MV-4-11 (cell line): ENCODE results near the gene SNTN.

ENCODE experiments used
- DNase-seq: peaks from one replicate; lab custom pipeline; 2025; lab: John Stamatoyannopoulos, UW

Gene SNTN

DNA sequence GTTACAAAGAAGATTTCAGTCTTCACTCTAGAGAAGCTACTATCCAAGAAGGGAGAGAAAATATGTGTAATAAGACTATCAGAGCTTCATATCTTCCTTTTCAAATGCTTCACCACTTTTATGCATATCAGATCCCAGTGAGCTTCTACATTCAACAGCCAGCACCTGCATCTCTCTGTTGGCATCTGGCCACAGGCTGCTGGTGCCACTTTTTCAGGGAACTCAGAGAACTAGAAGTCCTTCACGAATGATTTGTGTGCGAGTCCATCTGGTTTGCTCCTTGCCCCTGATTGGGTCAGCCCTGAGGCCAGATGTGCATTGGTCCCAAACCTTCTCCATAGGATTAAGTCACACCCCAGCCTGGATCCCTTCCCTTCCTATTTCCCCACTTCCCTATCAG is 22.1 kb downstream of the SNTN start:
- no peak for DNase-seq

DNA sequence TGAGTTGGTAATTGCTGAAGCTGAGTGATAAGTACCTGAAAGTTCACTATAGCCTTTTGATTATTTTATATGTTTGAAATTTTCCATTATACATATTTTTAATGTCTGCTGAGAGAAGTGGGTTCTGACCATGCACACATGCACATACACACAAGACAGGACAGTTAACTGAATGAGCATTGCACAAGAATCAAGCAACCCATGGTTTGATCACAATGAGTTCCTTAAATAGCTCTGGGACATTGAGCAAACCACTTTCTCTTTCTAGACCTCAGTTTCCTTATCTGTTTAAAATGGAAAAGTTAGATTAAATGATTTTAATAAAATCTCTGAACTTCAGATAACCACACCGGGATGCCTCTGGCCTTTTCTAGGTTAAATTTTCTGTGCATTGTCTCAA is 26.7 kb downstream of the SNTN start:
- peak; percentile 96 for DNase-seq

DNA sequence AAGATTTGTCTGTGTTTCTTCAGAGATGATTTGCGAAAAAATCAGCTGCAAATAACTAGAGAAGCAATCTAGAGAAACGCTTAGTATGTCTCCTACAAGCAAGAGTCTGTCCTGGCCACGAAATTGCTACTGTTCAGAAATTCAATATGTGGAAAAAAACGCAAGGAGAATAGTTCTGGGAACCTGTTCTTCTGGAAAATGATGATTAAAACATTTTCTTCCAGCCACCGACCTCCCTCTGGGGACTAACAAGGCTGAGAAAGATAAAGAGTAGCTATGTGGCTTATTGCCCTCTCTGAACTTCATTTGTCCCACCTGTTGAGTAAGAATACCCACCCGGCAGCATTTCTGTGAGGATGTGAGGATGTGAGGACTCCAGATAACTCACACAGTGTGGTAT is 31.6 kb downstream of the SNTN start:
- no peak for DNase-seq

DNA sequence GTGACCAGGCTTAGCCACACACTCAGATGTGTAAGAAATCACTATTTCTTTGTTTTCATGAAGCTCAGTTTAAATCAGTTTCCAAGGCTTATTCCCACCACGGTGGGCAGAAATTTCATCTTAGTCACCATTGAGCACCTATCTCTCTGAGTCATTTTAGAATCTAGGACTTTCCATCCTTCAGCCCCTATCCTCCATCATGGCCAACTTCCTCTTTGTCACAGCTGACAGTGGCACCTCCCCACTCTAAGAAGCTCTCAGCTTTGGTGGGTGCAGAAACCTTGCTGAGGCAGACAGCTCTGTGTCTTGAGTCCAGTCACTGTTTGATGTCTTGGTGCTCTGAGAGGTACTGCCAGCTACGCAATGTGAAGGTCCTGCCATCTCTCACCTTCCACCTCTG is 32.9 kb downstream of the SNTN start:
- DNase-seq = peak; percentile 68

DNA sequence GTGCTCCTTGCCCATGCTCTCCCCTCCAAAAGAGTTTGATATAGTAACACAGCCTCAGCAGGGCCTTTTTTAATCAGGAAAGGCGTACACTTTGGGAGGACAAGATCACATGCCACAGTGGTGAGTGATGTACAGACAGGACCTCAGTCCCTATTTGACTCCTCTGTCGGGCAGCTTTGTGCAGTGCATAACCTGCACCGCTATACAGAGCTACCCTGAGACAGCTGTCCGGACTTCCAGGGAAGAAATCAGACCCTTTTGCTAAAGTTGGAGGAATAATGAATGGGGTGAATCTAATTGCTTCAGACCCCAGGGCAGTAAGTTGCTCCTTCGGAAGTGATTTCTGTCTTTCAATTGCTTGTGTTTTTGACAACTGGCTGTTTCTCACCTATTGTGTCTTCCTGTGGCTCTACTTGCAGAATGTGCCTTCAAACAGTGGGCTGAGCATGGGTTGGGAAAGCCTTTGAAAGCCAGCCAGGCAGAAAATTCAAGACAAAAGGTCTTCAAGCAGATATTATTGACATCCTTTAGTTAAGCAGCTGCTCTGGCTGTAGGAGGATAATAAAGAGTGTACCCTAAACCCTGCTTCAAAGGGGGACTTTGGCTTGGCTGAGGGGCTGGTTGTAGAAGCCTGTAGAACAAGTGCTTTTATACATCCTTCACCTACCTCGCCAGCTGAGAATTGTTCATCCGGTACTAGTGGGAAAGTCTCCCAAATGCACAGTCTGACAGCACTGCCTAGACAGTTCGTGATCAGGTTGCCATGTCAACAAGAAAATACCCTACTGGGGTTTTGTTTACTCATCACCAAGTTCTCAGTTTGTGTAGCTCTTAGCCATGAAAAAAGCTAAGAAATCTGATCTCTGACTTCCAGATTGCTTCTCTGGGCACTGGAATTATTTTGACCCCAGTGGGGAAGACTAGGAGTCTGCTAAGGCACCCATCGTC is 35.1 kb downstream of the SNTN start:
- DNase-seq = no peak

DNA sequence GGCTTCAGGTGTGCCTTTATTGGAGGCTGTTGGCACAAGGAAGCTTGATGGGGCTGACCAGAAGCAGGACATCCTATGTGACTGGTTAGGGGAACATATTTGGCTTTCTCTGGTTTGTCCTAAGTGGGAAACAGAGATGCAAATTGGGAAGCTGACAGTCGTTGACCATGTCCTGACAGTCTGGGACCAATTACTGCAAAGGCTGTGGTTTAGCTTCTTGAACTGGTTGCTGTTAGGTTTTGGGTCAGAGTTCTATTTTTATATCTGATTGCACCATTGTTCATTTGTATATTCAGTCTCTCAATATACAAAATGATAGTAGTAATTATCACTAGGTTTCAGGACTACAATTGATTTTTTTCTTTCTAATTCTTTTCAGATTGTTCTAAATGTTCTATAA is 36.8 kb downstream of the SNTN start:
- peak; percentile 87 for DNase-seq

DNA sequence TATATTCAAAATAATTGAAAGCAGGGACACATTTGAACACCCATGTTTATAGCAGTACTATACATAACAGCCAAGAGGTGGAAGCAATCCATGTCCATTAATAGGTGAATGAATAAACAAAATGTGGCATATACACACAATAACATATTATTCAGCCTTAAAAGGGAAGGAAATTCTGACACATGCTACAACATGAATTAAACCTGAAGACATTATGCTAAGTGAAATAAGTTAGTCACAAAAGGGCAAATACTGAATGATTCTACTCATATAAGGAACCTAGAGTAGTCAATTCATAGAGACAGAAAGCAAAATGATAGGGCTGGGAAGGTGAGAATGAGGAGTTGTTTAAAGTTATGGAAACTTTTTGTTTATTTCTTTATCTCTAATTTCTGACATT is 40.9 kb downstream of the SNTN start:
- no peak for DNase-seq

DNA sequence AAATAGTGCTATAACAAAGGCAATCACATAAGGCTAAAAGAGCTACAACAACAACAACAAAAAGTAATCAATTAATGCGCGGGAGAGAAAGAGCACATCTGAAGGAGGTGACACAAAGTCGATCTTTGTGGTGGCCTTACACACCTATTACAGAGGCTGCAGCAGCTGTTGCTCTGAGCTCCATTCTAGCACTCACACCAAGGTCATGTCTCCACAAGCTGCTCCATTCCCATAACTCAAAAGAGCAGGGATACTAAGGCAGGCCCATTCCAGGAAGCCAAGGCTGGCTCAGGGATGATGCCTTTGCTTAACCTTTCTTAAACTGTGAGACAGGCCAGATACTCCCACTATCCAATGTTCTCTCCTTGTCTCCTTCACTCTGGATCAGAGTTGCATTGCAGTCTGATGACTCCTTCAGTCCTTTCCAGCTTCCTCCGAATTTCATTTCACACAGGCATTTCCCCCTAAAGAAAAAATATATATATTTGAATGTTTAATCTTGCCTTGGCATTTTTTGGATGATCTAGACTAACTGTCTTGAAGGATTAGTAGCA is 52.7 kb downstream of the SNTN start:
- DNase-seq = no peak

DNA sequence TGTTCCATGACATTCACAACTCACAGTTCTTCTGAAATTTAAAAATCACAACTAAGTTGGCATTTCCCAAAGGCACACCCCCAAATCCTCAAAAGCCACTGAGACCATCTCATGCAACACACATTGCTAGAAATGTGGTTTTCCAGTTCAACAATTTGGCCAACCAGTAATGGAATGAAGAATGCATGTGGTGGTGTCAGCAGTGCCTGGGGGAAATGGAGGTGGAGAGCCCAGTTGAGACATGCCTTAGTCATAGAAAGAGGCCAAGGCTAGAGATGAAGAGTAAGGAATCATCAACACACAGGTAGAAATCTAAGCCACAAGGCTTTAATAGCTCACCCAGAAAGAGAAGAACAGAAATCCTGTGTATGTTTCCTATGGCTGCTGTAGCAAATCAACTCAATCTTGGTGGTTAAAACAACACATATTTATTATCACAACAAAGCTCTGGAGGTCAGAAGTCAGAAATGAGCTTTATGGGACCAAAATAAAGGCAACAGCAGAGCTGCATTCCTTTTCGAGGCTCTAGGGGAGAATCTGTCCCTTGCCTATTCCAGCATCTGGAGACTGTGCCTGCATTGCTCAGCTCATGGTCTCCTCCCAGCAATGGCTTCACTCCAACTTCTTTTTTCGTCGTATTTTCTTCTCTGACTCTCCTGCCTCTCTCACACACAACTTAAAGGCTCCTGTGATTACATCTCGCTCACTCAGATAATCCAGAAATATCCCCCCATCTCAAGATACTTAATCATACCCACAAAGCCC is 54.0 kb downstream of the SNTN start:
- no peak for DNase-seq

DNA sequence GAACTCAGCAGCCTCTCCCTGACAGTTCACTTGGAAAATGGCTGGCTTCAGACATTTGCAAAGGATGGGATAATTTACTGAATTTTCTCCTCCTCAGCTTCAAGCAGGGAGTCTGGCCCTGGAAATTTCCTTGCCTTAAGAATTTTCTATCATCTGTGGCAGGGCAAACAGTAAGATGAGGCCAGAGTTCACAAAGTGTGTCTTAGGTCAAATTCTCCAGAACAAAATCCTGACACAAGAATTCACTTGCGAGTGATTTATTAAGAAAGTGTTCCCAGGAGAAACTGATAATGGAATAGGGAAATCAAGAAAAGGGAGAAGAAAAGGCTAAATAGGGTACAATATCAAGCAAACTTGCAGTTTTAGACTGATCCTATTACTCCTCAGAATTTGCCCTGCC is 55.3 kb downstream of the SNTN start:
- no peak for DNase-seq

DNA sequence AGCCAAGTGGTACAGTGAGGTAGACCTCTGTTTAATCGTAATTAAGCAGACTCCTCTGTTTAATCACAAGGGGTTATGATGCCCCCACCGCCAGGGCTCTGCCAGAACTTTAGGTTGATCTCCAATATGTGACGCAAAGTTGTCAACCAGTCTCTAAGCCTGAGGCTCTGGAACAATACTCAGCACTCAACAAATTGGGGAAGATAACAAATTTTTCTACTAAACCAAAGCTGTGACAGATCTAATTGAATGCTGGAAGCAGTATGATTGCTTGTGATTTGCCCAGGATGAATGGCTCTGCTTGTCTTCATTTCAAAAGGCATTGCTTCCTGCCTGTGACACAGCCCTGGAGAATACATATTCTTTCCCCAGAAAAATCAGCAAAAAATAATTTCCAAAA is 57.1 kb downstream of the SNTN start:
- DNase-seq = no peak
